GM10248 (cell line): ENCODE results near the gene MPV17L2.
"Not testable (repeated sequence)": the region's sequence is repeated elsewhere in the genome, so short reads cannot be mapped to it uniquely, and the experiment has no call there.

ENCODE experiments used
- CTCF ChIA-PET: fragments of 300-600 bp; sonication (Branson Sonifier 250); formaldehyde crosslinking; extraction: SDS; loops from one replicate; lab custom pipeline; 2021; ENCODE audit warnings: antibody characterized with exemption; lab: Yijun Ruan, JAX
- POLR2A ChIA-PET: fragments of 350-650 bp; sonication (Branson Sonifier 250); formaldehyde crosslinking; extraction: SDS; loops from one replicate; lab custom pipeline; 2020; ENCODE audit warnings: antibody characterized with exemption; lab: Yijun Ruan, JAX
- DNase-seq: peaks from one replicate; pipeline ENCODE4 v3.0.0; 2012; ENCODE audit errors: extremely low spot score
- CTCF ChIP-seq: IDR thresholded peaks from 2 replicates; pipeline ENCODE4 v1.5.1; 2012; ENCODE audit warnings: mild to moderate bottlenecking, low read depth; ENCODE audit errors: extremely low read depth, missing control alignments, control extremely low read depth

MPV17L2 gene

DNA sequence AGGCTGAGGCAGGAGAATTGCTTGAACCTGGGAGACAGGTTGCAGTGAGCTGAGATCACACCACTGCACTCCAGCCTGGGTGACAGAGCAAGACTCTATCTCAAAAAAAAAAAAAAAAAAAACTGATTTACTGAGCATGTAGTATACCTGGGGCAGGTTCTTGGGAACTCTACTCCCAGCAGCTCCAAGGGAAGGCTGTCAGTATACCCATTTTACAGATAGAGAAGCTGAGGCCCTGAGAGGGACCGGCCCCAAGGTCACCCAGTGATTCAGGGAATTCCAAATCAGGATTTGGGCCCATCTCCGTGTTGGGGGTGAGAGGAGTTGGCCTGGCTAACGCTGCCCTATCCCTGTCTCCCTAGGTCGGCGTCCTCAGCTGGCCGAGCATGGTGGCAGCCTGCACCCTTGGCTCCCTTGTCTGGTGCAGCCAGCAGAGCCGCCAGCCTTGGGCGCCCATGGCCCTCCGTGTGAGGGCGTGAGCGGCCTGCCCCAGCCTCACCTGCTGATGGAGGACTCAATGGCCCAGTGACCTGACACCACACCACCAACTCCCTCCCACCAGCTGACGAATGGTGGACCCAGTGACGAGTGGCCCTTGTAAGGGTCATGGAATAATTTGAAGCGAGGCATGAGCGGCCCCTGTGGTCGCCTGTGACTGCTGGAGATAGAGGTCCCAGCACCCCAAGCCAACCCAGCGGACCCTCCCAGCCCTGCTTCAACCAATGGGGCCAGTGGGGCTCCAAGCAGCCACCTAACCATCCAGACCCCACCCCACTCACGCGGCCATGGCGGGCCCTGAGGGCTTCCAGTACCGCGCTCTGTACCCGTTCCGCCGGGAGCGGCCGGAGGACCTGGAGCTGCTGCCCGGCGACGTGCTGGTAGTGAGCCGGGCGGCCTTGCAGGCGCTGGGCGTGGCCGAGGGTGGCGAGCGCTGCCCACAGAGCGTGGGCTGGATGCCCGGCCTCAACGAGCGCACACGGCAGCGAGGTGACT is 37.6 kb upstream of the MPV17L2 start:
- CTCF ChIA-PET, result interaction anchor here (1.0 to 2.6 kb wide), 7 partner anchors 9 to 149 kb away, joined by 3 to 7 read pairs (median 3); no protein-coding TSS in a partner anchor
- TF ChIP-seq CTCF, result no peak
- no peak for DNase-seq
- POLR2A ChIA-PET, result no interaction called here

DNA sequence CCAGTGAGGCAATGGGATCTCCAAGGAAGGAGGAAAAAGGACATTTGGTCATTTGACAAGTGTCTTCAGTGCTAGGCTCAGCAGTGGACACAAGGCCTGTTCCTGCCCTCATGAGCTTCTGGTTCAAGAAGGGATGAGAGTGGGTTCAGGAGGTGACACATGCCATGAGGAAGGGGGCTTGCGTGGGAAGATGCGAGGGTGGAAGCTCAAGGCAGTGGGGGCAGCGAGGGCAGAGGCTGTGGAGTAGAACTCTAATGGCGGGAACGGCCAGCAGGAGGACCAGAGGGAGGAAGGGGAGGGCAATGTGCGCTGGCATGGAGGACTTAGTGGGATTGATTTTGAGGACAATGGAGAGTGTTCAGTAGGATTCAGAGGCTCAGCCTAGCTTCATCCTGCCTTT is 36.8 kb upstream of the MPV17L2 start:
- no peak for DNase-seq
- TF ChIP-seq CTCF, result no peak
- ChIA-PET CTCF (interaction anchor here (1.0 to 2.6 kb wide), 5 partner anchors 12 to 149 kb away, joined by 3 to 7 read pairs (median 4); no protein-coding TSS in a partner anchor), POLR2A (no interaction called here)

DNA sequence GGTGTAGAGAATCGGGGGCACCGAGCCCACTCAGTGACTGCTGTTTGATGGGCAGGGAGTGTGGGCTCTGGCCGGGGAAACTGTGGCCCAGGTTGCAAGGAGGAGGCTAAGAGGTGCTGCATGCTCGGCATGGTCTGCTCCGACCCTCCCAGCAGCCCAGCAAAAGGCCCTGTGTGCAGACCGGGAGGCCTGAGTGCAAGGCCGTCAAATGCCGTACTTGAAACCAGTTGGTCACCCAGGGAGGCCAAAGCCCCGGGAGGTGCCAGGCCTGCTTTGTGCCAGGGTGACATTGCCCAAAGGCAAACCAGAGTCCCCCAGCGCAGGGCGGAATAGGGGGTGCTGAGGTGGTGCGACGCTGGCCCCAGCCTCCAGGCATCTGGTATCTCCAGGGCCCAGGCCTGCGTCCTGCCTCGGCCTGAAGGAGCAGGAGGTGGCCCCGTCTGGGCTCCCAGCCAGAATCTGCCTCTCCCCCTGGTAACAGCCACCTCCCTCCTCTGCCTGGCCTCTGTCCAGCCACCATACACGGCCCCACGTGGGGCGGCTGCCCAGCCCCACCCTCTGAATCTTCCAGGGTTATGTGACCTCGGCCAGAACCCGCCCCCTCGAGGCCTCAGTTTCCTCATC is 36.1 kb upstream of the MPV17L2 start:
- DNase-seq, result no peak
- ChIA-PET CTCF (interaction anchor here (1.0 kb wide), 2 partner anchors 14 to 95 kb away, joined by 3 to 4 read pairs; no protein-coding TSS in a partner anchor), POLR2A (no interaction called here)
- no peak for TF ChIP-seq CTCF

DNA sequence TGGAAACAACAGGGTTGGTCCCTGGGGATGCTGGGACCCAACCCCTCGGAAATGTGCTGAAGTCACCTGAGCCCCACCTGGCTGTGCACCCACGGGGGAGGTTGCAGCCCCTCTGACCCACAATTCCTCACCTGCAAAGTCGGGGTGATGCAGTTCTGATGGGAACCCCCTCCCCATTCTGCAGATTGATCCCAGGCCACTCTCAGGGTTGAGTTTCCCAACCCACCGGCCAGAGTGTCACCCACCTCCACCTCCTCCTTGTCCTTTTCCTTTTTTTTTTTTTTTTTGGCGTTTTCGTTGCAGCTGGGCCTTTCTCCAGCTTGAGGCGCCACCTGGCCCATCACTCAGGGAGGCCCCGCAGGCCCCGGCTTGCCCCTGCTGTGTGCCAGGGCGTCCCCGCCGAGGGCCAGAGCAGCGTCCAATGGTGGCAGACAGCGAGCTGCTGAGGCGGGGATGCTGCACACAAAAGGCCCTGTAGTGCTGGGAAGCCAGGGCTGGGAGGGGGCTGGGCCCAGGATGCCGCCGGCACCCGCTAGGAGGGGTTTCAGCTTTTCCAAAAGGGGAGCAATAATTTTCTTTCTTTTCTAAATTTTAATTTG is 35.5 kb upstream of the MPV17L2 start:
- TF ChIP-seq CTCF, result no peak
- ChIA-PET CTCF (interaction anchor here (0.8 kb wide), 2 partner anchors 13 to 15 kb away, joined by 3 read pairs; no protein-coding TSS in a partner anchor), POLR2A (no interaction called here)
- no peak for DNase-seq

DNA sequence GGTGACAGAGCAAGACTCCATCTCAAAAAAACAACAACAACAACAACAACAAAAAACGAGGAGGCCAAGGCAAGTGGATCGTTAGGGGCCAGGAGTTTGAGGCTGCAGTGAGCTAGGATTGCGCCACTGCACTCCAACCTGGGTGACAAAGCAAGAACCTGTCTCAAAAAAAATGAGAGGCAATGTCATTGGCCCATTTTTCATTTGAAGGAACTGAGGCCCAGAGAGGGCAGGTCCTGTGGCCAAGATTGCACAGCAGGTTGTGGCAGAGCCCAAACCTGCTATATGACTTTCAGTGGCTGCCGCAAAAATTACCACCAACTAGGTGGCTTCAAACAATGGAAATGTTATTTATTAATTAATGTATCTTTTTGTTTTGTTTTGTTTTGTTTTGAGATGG is 34.6 kb upstream of the MPV17L2 start:
- POLR2A ChIA-PET, result no interaction called here

DNA sequence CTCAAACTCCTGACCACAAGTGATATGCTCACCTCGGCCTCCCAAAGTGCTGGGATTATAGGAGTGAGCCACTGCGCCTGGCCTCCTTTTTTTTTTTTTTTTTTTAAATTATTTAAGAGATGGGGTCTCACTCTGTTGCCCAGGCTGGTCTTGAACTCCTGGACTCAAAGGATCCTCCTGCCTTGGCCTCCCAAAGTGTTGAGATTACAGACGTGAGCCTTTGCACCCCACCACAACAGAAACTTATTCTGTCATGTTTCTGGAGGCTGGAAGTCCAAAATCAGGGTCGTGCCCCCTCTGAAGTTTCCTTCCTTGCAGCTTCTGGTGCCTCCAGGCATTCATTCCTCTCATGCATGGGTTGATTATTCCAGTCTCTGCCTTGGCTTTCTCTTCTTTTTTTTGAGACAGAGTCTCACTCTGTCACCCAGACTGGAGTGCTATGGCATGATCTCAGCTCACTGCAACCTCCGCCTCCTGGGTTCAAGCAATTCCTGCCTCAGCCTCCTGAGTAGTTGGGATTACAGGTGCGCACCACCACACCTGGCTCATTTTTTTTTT is 33.9 kb upstream of the MPV17L2 start:
- POLR2A ChIA-PET, DNase-seq: not testable (repeated sequence)
- CTCF ChIA-PET, result interaction anchor here (0.8 to 1.6 kb wide), 4 partner anchors 9 to 93 kb away, joined by 3 to 7 read pairs (median 4); no protein-coding TSS in a partner anchor

More for the DNA sequence above, 34.6 kb upstream of the MPV17L2 start:
- DNase-seq, result no peak
- CTCF ChIA-PET, result interaction anchor here (0.8 to 1.4 kb wide), 3 partner anchors 13 to 92 kb away, joined by 3 to 4 read pairs (median 3); no protein-coding TSS in a partner anchor
- TF ChIP-seq CTCF, result no peak
